ENCODE data around the gene SERPINA6.
"Not testable (repeated sequence)": the region's sequence is repeated elsewhere in the genome, so short reads cannot be mapped to it uniquely, and the experiment has no call there.

The SERPINA6 gene, protein sequence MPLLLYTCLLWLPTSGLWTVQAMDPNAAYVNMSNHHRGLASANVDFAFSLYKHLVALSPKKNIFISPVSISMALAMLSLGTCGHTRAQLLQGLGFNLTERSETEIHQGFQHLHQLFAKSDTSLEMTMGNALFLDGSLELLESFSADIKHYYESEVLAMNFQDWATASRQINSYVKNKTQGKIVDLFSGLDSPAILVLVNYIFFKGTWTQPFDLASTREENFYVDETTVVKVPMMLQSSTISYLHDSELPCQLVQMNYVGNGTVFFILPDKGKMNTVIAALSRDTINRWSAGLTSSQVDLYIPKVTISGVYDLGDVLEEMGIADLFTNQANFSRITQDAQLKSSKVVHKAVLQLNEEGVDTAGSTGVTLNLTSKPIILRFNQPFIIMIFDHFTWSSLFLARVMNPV

GRCh38 chr14:94322648-94323570 is at the start of gene SERPINA6:
TSS of gene SERPINA6 (minus strand) at chr14:94323336. CDS start at chr14:94314648, 8,688 bp downstream.
- no peak for DNase-seq

DNA sequence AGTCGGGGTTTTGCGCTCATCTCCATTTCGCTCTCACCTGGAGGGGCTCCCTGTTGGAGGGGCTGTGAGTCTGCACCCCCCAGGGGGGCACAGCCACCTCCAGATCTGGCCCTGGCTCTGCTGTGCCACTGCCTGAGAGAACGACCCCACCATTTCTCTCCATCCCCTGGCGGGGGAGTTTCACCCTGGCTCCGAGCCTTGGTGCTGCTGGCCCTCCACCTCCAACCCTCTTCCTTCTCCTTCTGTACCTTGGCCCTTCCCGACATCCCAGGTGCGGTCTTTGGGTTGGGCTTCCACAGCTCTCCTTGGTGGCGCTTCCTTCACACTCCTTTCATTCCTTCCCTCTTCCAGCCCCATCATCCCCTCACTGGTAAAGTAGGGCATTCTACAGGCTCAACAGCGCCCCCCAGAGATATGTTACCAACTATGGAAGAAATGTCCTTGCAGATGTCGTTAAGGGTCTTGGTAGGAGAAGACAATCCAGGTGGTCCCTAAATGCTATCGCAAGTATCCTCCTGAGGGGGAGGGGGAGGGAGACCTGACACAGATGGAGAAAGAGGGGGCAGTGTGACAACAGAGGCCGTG is 49.0 kb upstream of the SERPINA6 start:
- no peak for DNase-seq

DNA sequence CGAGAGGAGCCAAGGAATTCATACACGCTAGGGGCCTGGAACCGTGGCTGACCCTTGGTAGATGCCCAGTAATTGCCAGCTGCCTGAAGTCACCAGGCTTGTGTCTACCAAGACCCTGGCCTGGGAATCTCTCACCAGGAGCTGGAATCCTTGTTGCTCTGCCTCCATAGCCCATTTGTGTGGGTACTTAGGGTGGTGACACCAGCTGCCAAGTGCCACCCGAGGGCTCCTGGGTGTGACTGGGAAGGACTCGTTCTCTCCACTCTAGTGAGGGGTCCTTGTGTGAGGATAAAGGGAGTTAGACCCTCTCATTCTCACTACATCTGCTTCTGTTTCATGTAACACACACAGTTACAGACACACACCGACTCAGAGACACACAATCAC is 47.4 kb upstream of the SERPINA6 start:
- no peak for DNase-seq

DNA sequence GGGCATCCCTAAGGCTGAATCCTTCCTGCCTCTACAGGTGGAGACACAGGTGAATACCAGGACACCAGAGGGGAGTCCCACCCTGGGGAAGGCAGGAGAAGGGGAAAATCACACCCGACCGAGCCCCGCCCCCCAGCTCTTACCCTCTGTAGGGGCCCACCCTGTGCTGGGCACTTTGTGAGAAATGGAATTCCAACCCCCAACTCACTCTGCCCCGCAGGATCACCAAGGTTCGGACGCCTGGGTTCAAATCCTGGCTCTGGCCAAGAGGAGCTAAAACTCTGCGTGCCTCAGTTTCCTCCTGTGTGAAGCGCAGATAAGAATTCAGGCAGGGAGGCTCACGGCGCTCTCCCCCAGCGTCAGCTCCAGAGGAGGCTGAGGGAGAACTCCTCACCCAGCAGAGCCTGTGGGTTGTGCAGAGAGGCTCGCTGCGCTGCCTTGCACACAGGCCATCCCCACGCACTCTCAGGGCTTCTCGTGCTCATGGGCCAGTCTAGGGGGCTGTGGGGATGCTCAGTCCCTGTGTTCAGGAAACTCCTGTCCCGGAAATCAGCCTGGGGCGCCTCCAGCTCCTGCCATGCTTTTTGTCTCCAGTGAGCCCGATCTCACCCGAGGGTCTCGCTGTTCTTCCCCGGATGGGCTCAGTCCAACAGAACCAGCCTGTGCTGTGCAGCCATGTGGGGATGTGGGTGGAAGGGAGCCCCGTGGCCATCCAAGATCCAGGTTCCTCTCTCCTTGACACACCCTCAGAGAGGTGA is 46.8 kb upstream of the SERPINA6 start:
- DNase-seq, result not testable (repeated sequence)

DNA sequence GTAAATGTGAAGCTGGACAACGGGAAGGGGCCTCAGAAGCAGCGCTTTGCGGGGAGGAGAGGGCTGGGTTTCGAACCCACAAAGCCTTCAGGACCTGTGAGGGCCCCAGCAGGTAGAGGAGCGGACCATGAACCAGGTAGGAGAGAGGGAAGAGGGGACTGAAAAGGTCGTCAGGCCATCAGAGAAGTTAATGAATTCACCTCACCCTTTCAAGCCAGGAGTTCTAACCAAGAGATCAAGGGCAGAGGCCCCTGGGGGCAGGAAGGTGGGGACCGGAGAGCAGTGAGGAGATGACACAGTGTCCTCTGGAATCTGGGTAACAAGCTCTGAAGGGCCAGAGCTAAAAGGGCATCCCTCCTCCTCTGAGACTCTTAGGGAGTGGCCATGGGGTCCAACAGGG is 45.8 kb upstream of the SERPINA6 start:
- no peak for DNase-seq

DNA sequence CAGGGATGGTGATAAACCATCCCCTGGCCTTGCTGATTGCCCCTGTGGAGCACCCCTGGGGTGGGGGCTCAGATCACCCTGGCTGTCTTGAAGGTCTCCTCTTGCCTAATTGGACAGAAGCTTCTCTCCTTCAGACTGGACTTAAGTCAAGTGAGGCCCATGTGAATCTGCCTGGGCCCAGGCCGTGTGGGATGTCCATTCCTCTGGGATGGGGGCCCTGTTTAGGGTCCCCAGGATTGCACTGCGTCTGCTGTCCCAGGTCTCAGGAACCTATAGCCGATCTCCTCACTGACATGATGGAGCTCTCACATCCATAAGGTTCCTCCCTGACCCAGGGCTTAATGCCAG is 45.1 kb upstream of the SERPINA6 start:
- no peak for DNase-seq

DNA sequence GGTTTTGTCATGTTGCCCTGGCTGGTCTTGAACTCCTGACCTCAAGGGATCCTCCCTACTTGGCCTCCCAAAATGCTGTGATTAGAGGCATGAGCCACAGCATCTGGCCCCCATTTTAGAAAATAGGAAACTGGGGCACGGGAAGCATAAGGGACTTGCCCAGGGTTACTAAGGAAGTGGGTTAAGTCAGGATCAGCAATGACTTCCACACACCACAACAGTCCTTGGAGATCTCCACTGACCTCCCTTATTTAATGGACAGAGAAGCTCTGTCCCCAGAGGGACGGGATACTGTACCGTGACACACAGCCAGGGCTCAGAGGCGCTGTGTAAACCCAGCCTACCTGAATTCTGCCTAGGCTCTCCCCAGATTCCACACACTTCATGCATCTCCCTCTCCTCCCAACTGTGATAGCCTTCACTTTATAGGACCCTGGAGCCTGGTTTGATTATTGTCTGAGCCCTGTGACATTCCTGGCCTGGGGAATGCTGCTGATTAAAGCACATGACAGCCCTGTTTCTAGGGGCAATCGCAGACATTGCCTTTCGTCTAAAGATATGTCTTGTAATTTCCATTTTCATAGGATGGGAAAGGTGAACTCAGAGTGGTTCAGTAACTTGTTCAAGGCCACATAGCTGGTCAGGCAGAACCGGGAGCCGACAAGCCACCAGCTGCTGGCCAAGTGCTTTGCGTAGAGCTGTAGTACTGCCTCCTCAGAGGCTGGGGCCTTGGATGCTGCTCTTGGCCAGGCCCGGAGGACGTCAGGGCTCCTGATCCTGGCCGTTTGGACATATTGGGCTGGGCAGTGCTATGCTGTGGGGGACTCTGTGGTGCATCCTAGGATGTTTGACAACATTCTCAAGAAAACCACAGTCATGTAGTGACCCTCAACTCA is 44.5 kb upstream of the SERPINA6 start:
- DNase-seq, result peak; percentile 28 to 30

GRCh38 chr14:94366146-94366915 is 43.2 kb upstream of the SERPINA6 start, which contains the start of gene SERPINA2:
TSS of gene SERPINA2 (minus strand) at chr14:94366698.
- no peak for DNase-seq

DNA sequence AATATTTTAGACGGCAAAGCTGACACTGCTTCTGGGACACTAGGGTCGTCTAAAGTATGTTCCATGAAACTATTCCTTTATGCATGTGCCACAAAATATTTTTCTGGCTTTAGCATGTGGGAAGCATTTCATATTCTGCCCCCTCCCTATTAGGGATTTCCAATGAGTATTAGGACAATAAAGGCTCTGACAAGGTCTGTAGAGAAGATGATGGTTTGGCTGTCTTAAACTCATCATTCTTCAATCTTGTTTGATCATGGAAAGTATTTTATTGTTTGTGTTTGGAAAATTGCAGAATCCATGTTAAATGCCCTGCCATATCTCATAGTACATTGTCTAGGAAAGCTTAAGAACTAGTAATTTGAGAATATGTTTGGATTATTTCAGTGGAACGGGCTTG is 42.5 kb upstream of the SERPINA6 start:
- DNase-seq, result no peak

- DNase-seq, result no peak
Observed at GRCh38 chr14:94364964-94365363, 41.8 kb upstream of the SERPINA6 start.

DNA sequence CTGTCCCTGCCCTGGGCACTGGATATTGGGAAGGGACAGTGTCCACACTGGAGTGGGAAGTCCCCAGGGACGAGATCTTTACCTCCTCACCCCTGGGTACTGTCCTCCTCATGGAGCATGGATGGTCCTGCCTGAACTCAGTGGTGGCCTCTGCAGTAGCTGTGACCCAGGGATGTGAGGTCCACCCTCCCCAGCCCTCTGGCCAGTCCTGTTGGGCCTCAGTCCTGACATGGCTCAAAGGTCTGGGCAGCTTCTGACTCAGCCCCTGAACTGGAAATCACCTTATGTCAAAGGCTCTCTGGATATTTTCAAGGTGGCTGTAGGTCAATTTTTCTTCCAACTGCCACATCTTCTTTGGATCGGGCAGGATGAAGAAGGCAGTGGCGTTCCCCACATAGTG is 40.9 kb upstream of the SERPINA6 start:
- DNase-seq, result no peak

- DNase-seq, result no peak
Observed at GRCh38 chr14:94363151-94363624, 40.1 kb upstream of the SERPINA6 start.

DNA sequence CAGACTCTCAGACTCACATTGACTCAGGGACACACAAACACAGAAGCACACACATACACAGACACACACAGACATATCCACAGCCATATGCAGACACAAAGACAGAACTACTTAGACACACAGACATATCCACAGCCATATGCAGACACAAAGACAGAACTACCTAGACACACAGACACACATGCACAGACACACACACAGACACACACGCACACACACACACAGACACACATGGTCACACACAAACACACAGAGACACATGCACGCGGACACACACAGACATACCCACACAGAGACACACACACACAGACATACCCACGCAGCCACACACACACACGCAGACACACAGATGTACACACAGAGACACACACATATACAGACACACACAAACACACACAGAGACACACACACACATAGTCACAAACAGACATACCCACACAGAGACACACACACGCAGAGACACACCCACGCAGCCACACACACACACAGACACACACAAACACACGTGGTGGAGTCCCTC is 39.5 kb upstream of the SERPINA6 start:
- no peak for DNase-seq

DNA sequence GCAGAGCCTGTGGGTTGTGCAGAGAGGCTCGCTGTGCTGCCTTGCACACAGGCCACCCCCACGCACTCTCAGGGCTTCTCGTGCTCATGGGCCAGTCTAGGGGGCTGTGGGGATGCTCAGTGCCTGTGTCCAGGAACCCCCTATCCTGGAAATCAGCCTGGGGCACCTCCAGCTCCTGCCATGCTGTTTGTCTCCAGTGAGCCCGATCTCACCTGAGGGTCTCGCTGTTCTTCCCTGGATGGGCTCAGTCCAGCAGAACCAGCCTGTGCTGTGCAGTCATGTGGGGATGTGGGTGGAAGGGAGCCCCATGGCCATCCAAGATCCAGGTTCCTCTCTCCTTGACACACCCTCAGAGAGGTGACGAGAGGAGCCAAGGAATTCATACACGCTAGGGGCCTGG is 38.5 kb upstream of the SERPINA6 start:
- no peak for DNase-seq

DNA sequence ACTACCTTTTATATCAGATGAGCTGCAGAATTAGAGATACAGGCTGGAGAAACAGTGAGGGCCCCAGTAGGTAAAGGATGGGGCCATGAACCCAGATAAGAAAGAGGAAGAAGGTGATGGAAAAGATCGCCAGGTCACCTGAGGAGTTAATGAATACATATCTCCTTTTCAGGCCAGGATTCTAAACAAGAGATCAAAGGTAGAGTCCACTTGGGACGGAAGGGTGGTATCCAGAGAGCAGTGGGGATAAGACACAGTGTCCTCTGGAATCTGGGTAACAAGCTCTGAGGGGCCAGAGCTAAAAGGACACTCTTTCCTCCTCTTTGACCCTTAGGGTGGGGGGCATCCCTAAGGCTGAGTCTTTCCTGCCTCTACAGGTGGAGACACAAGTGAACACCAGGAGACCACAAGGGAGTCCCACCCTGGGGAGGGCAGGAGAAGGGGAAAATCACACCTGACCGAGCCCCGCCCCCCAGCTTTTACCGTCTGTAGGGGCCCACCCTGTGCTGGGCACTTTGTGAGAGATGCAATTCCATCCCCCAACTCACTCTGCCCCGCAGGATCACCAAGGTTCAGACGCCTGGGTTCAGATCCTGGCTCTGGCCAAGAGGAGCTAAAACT is 37.9 kb upstream of the SERPINA6 start:
- DNase-seq, result no peak

GRCh38 chr14:94357166-94357565 is 34.0 kb upstream of the SERPINA6 start:
- DNase-seq, result no peak

- DNase-seq, result no peak
Observed at GRCh38 chr14:94356379-94357056, 33.4 kb upstream of the SERPINA6 start.

DNA sequence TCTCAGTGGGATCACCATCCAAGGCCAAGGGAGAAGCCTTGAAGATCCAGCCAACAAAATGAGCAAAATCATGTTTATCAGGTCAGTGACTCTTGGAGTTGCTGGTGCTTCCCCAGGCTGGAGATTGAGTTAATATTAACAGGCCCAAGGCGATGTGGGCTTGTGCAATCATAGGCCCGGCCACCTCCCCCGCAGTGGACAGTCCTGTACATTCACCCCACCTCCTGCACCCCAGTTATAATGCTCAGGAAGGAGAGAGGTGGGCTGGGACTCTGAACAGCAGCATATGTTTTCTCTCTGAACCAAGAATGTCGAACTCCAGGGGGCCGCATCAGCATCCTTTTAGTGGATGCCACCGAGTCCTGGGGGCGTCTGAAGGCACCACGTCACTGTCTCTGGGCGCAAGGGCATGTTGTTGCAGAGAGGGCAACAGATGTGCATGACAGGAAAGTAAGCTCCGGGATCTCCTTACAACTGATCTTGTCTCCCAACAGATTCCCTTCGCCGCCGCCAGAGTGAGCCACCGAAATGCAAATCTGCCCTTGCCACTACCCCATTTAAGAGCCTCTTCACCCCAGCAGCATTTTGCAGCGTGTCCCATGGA is 32.2 kb upstream of the SERPINA6 start:
- peak; percentile 12 to 60 for DNase-seq

DNA sequence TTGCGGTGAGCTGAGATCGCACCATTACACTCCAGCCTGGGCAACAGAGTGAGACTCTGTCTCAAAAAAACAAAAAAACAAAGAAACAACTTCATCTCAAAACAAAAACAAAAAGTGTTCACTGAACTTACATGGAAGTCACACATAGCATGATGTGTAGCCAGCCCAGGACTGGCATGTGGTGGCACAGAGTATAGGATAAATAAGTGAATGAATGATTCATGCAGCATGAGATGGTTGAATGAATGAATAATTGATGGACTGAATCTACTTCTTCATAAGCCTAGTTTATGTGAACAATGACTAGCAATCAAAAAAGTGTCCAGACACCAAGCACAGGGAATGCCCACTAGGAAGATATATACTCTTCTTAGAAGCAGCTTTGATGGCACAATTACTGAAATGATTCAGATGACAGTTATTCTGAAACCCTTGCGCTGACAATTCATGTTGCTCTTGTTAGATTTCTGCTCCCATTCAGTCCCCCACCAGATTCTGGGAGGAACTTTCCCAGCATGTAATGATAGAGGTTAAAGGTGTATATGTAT is 31.6 kb upstream of the SERPINA6 start:
- DNase-seq, result no peak

Data from Kasumi-1 (cell line).